HepG2 (cell line): ENCODE results near the gene VAV2. TPM values are rescaled to one million over a fixed set of nuclear protein-coding genes. Genes with fewer than 3 reads are reported as not detected.

Experiments
- ATAC-seq: fragments of 200-7000 bp; cut with Tn5 transposase; 3 replicates; pipeline ENCODE4 v1.9.1; 2020; ENCODE audit warnings: mild to moderate bottlenecking, moderate library complexity
- BruUV-seq: library from RNA; stranded (reverse); fragments of 400-500 nt; replicated peaks from 2 replicates; lab custom pipeline; 2021; lab: Mats Ljungman, UMichigan
- CTCF ChIA-PET: fragments of 300-600 bp; formaldehyde crosslinking; extraction: SDS; loops from one replicate; lab custom pipeline; 2021; ENCODE audit warnings: low total read pairs, inconsistent platforms, low intra/inter-chr PET ratio; lab: Yijun Ruan, JAX
- POLR2A ChIA-PET: fragments of 350-600 bp; sonication (Branson Sonifier 250); formaldehyde crosslinking; loops from one replicate; lab custom pipeline; 2020; ENCODE audit warnings: antibody characterized with exemption, inconsistent platforms; lab: Yijun Ruan, JAX
- DNase-seq: peaks from one replicate; pipeline ENCODE4 v3.0.0-alpha.2; 2015; ENCODE audit warnings: low spot score
- FAIRE-seq: peaks from 3 replicates; lab custom pipeline; 2011; peaks lifted over from hg19 to GRCh38; lab: Jason Lieb, UNC
- H2AFZ ChIP-seq: one replicate; pipeline ENCODE4 v1.6.1; 2011; ENCODE audit warnings: low read length, inconsistent platforms
- H3K27ac ChIP-seq: fragments of 300-600 bp; 3 replicates; pipeline ENCODE4 v1.8.0; 2011; ENCODE audit warnings: mixed run types, mild to moderate bottlenecking, mixed read lengths, low read length, inconsistent platforms; ENCODE audit not compliant: insufficient read depth; ENCODE audit errors: extremely low read length
- H3K27me3 ChIP-seq, 2 experiments: fragments of 200-600 bp in 1 of 2; 2 replicates in 1 of 2; 3 replicates in 1 of 2; pipeline versions ENCODE4 v1.6.0 to v1.8.0; 2011; ENCODE audit warnings: low read length in 2 of 2, mild to moderate bottlenecking in 2 of 2, moderate library complexity in 2 of 2, inconsistent platforms in 1 of 2; ENCODE audit not compliant: insufficient read depth in 2 of 2, control insufficient read depth in 1 of 2
- H3K36me3 ChIP-seq, 2 experiments: fragments of 200-600 bp in 1 of 2; replicated peaks in 1 of 2; 2 replicates in 1 of 2; 3 replicates in 1 of 2; pipeline versions ENCODE4 v1.5.1 to v1.8.0; 2011; ENCODE audit warnings: low read length in 2 of 2, inconsistent platforms in 1 of 2; ENCODE audit not compliant: insufficient read depth in 2 of 2, control insufficient read depth in 1 of 2
- H3K4me1 ChIP-seq: 2 replicates; pipeline ENCODE4 v1.5.1; 2012; ENCODE audit warnings: low read length, inconsistent platforms; ENCODE audit not compliant: insufficient read depth
- H3K4me2 ChIP-seq: 2 replicates; pipeline ENCODE4 v1.6.0; 2011; ENCODE audit warnings: low read depth, low read length, inconsistent platforms
- H3K4me3 ChIP-seq, 3 experiments: fragments of 200-600 bp in 1 of 3; sonication (generic), shearing (Covaris generic) in 1 of 3; replicated peaks in 1 of 3; 2 replicates each; pipeline ENCODE4 v1.5.1; 2011 to 2016; ENCODE audit warnings: low read length in 3 of 3, inconsistent platforms in 2 of 3, low read depth in 2 of 3, mild to moderate bottlenecking in 2 of 3, control low read depth in 1 of 3, mixed read lengths in 1 of 3; ENCODE audit not compliant: insufficient read depth in 1 of 3
- H3K79me2 ChIP-seq: one replicate; pipeline ENCODE4 v1.6.1; 2011; ENCODE audit warnings: low read length, inconsistent platforms; ENCODE audit not compliant: insufficient read depth
- H3K9ac ChIP-seq: 2 replicates; pipeline ENCODE4 v1.6.0; 2011; ENCODE audit warnings: mild to moderate bottlenecking, low read depth, low read length, inconsistent platforms; ENCODE audit not compliant: insufficient read depth
- H3K9me3 ChIP-seq: 2 replicates; pipeline ENCODE4 v1.5.1; 2012; ENCODE audit warnings: mild to moderate bottlenecking, low read length
- H4K20me1 ChIP-seq: 2 replicates; pipeline ENCODE4 v1.6.0; 2011; ENCODE audit warnings: inconsistent platforms, mild to moderate bottlenecking, low read length, moderate library complexity; ENCODE audit not compliant: insufficient read depth
- FOXP4 ChIP-seq: sonication (generic); formaldehyde crosslinking; IDR thresholded peaks from 2 replicates; pipeline ENCODE4 v1.4.0; 2020; ENCODE audit warnings: missing genetic modification reagents
- MIER3 ChIP-seq: IDR thresholded peaks from 2 replicates; pipeline ENCODE4 v1.6.1; 2016; ENCODE audit warnings: missing compliant biosample characterization, borderline replicate concordance
- NAIF1 ChIP-seq: sonication (generic); formaldehyde crosslinking; IDR thresholded peaks from 2 replicates; pipeline ENCODE4 v1.5.0; 2020; ENCODE audit warnings: mild to moderate bottlenecking, missing genetic modification reagents, borderline replicate concordance
- NCOA5 ChIP-seq: sonication (generic); formaldehyde crosslinking; IDR thresholded peaks from 2 replicates; pipeline ENCODE4 v1.4.0; 2020; ENCODE audit warnings: missing genetic modification reagents
- NFAT5 ChIP-seq: sonication (generic); formaldehyde crosslinking; IDR thresholded peaks from 2 replicates; pipeline ENCODE4 v1.4.0; 2020; ENCODE audit warnings: missing genetic modification reagents
- RELA ChIP-seq: sonication (generic); formaldehyde crosslinking; IDR thresholded peaks from 2 replicates; pipeline ENCODE4 v1.4.0; 2020; ENCODE audit warnings: missing genetic modification reagents
- RXRB ChIP-seq: IDR thresholded peaks from 2 replicates; pipeline ENCODE4 v1.6.1; 2016; ENCODE audit warnings: borderline replicate concordance, missing genetic modification reagents, missing compliant biosample characterization
- SPEN ChIP-seq: sonication (generic); formaldehyde crosslinking; IDR thresholded peaks from 2 replicates; pipeline ENCODE4 v1.5.1; 2020; ENCODE audit warnings: low read depth, mild to moderate bottlenecking, missing genetic modification reagents
- ZBTB25 ChIP-seq: IDR thresholded peaks from 2 replicates; pipeline ENCODE4 v1.6.1; 2018; ENCODE audit warnings: missing genetic modification reagents
- ZNF256 ChIP-seq: sonication (generic); formaldehyde crosslinking; conservative IDR thresholded peaks from 2 replicates; pipeline ENCODE4 v1.4.0; 2020; ENCODE audit warnings: missing genetic modification reagents
- ZNF30 ChIP-seq: sonication (generic); formaldehyde crosslinking; IDR thresholded peaks from 2 replicates; pipeline ENCODE4 v1.5.0; 2020; ENCODE audit warnings: mild to moderate bottlenecking, missing genetic modification reagents
- ZNF343 ChIP-seq: sonication (generic); formaldehyde crosslinking; IDR thresholded peaks from 2 replicates; pipeline ENCODE4 v1.4.0; 2020; ENCODE audit warnings: mild to moderate bottlenecking, missing genetic modification reagents
- ZNF775 ChIP-seq: sonication (generic); formaldehyde crosslinking; IDR thresholded peaks from 2 replicates; pipeline ENCODE4 v1.4.0; 2020; ENCODE audit warnings: missing genetic modification reagents, mild to moderate bottlenecking, moderate library complexity, borderline replicate concordance
- WGBS: methylation state at CpG from one replicate; pipeline ENCODE4 v1.1.6; 2017; ENCODE audit warnings: low lambda C conversion rate; 5-methylcytosine and 5-hydroxymethylcytosine counted together
- in situ Hi-C: cut with HindIII; loops from 2 replicates; pipeline ENCODE4 v1.10.0; 2017; ENCODE audit warnings: low pct_unique_long_range_greater_than_20kb; ENCODE audit not compliant: extremely low pct_ligation_motif_present
- intact Hi-C: fragments of 100-400 bp; cut with micrococcal nuclease; formaldehyde crosslinking; loops from one replicate; pipeline ENCODE4 v1.10.0; 2022; ENCODE audit not compliant: unreplicated experiment
- polyA plus RNA-seq, 8 experiments: library from polyadenylated mRNA; depleted of rRNA in 3 of 8; stranded (reverse) in 7 of 8; unstranded in 1 of 8; fragments of >200 nt; fragmentation: Illumina TruSeq in 4 of 8; extraction: Trizol in 4 of 8; gene quantifications; 2 replicates each; pipeline versions ENCODE4 v1.2.1 to v1.2.3, GENCODE V29; 2011 to 2016; ENCODE audit warnings: low read depth in 4 of 8, missing spikeins in 1 of 8, mixed read lengths in 1 of 8; ENCODE audit not compliant: insufficient read depth in 1 of 8
- total RNA-seq, 5 experiments: library from RNA; depleted of rRNA; stranded (reverse); fragments of >200 nt; fragmentation: Illumina TruSeq; extraction: Trizol; gene quantifications; 2 replicates each; pipeline ENCODE4 v1.2.3, GENCODE V29; 2016; ENCODE audit warnings: low read depth in 1 of 5

The VAV2 gene
- total and polyA plus RNA-seq, 2 of the 13 experiments (the other 11 are each of a cell fraction or from before 2014, with no cell fraction given), result 22.5 to 22.9 TPM

GRCh38 chr9:133884907-133885744 lies 107.0 kb downstream of the VAV2 start (continued):
- no peak for TF ChIP-seq ZNF30 (CRISPR knock-in tag)
- TF ChIP-seq RELA, result no peak
- no peak for TF ChIP-seq ZNF256
- TF ChIP-seq NCOA5, result no peak
- peak; percentile 96 for TF ChIP-seq RXRB (CRISPR knock-in tag)
- TF ChIP-seq ZNF343 (CRISPR knock-in tag), result no peak
- peak; percentile 81; the same call in 1 of the 2 replicates for TF ChIP-seq SPEN
- TF ChIP-seq ZBTB25, result peak; percentile 44; the same call in 1 of the 2 replicates
- no peak for TF ChIP-seq ZNF775
- TF ChIP-seq MIER3 (CRISPR knock-in tag), result peak; percentile 93
- TF ChIP-seq, all 625 proteins: peak for 254

- ATAC-seq (no peak), DNase-seq (no peak), FAIRE-seq (no peak)
- H4K20me1 ChIP-seq, result peaks cover 21% of the 10 kb centered on the region; the same call in 1 of the 2 replicates
- BruUV-seq, result no TSS peak
- no peak overlapping the region for H3K9ac ChIP-seq
- POLR2A ChIA-PET, result interaction anchor here (0.7 to 0.9 kb wide), 2 partner anchors 9 to 140 kb away, joined by 3 to 4 read pairs; no protein-coding TSS in a partner anchor
- no peak overlapping the region for H3K4me3 ChIP-seq
- WGBS, result 95% methylated on average over 19 of the region's 24 CpGs
- in situ Hi-C loops (no loop called here), intact Hi-C loops (no loop called here)
- H3K4me1 ChIP-seq, result peaks cover 87% of the 10 kb centered on the region
- no peak overlapping the region for H2AFZ ChIP-seq
- no peaks in the 10 kb centered on the region for H3K27me3 ChIP-seq
- H3K36me3 ChIP-seq, result peaks cover 1 to 19% of the 10 kb centered on the region in 2 experiments; a peak in 3 of 5 replicates
- peaks cover 93% of the 10 kb centered on the region for H3K79me2 ChIP-seq
- H3K27ac ChIP-seq, result no peak overlapping the region
- no peak overlapping the region for H3K4me2 ChIP-seq
- H3K9me3 ChIP-seq, result no peaks in the 10 kb centered on the region
- CTCF ChIA-PET, result no interaction called here
- TF ChIP-seq NFAT5 (CRISPR knock-in tag) (no peak), NAIF1 (CRISPR knock-in tag) (no peak), FOXP4 (CRISPR knock-in tag) (no peak)
These were observed 109.0 kb downstream of the VAV2 start for GRCh38 chr9:133882849-133883755.
